ENCODE measurements around the gene PPIF. TPM values are rescaled to one million over a fixed set of nuclear protein-coding genes. Genes with fewer than 3 reads are reported as not detected.

PPIF gene
- total RNA-seq, 2 donors from 2014 or later, result 266 to 391 TPM

GRCh38 chr10:79391231-79392019 lies 44.2 kb downstream of the PPIF start:
- H3K4me1 Mint-ChIP-seq (ENCODE audit: low read depth in 2 of 2), result peaks cover 0 to 2% of the 10 kb centered on the region in 2 donors
- H3K36me3 Mint-ChIP-seq, result no peaks in the 10 kb centered on the region
- ATAC-seq (no peak), DNase-seq (ENCODE audit: low spot score) (no peak)
- no peaks in the 10 kb centered on the region for H3K9me3 Mint-ChIP-seq
- H3K4me3 Mint-ChIP-seq, result no peak overlapping the region
- H3K27me3 Mint-ChIP-seq, result no peaks in the 10 kb centered on the region
- no peak overlapping the region for H3K27ac Mint-ChIP-seq

GRCh38 chr10:79392020-79392398 lies 44.7 kb downstream of the PPIF start:
- Mint-ChIP-seq H3K36me3 (no peaks in the 10 kb centered on the region), H3K27me3 (no peaks in the 10 kb centered on the region), H3K4me1 (ENCODE audit: low read depth in 2 of 2) (peaks cover 0 to 2% of the 10 kb centered on the region in 2 donors), H3K9me3 (no peaks in the 10 kb centered on the region), H3K4me3 (no peak overlapping the region), H3K27ac (no peak overlapping the region)
- DNase-seq (ENCODE audit: low spot score) (no peak), ATAC-seq (no peak)

- H3K36me3 Mint-ChIP-seq, result no peaks in the 10 kb centered on the region
- ATAC-seq (no peak), DNase-seq (ENCODE audit: low spot score) (no peak)
- H3K27me3 Mint-ChIP-seq, result no peaks in the 10 kb centered on the region
- no peak overlapping the region for H3K27ac Mint-ChIP-seq
- no peak overlapping the region for H3K4me3 Mint-ChIP-seq
- no peaks in the 10 kb centered on the region for H3K9me3 Mint-ChIP-seq
- H3K4me1 Mint-ChIP-seq (ENCODE audit: low read depth in 2 of 2), result peaks cover 0 to 2% of the 10 kb centered on the region in 2 donors
These were observed 45.4 kb downstream of the PPIF start for GRCh38 chr10:79392506-79393176.

- no peak overlapping the region for H3K4me3 Mint-ChIP-seq
- ATAC-seq (no peak), DNase-seq (ENCODE audit: low spot score) (no peak)
- H3K9me3 Mint-ChIP-seq, result no peaks in the 10 kb centered on the region
- no peak overlapping the region for H3K27ac Mint-ChIP-seq
- no peaks in the 10 kb centered on the region for H3K36me3 Mint-ChIP-seq
- peaks cover 0 to 2% of the 10 kb centered on the region in 2 donors for H3K4me1 Mint-ChIP-seq (ENCODE audit: low read depth in 2 of 2)
- no peaks in the 10 kb centered on the region for H3K27me3 Mint-ChIP-seq
These were observed 46.1 kb downstream of the PPIF start for GRCh38 chr10:79393221-79393923.

DNA sequence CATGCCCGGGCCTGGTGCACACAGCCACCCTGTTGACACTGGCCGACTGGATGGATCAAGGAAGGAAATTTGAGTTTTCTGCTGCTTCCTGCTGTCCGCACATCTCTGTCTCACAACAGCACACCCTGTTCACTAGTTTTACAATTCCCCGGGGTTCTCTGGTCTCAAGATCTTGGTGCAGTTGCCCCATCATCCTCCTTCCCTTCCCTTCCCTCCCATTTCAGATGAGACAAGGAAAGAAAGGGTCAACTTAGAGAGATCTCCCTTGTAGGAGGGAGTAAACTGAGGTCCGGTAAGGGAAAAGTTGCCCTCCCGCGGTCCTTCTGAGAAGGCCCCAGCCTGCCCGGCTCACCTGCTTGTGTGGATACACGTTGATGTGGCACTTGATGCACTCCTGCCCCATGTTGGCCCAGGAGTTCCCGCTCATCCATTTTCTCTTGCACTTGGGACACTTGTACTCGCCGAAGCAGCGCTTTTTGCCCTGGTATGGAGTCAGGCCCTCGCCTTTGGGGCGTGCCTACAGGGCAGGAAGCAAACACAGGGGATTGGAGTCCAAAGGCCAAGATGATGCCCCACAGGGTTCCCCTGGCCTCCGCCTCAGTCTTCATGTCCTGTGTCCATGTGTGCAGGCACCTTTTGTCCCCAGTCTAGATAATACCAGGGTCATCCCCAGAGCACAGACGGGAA lies 46.8 kb downstream of the PPIF start:
- ATAC-seq (no peak), DNase-seq (ENCODE audit: low spot score) (no peak)
- Mint-ChIP-seq H3K4me3 (no peak overlapping the region), H3K36me3 (no peaks in the 10 kb centered on the region), H3K27me3 (no peaks in the 10 kb centered on the region), H3K27ac (no peak overlapping the region), H3K9me3 (no peaks in the 10 kb centered on the region), H3K4me1 (ENCODE audit: low read depth in 2 of 2) (peaks cover 0 to 2% of the 10 kb centered on the region in 2 donors)

GRCh38 chr10:79394664-79395063 lies 47.4 kb downstream of the PPIF start:
- ATAC-seq (no peak), DNase-seq (ENCODE audit: low spot score) (no peak)
- Mint-ChIP-seq H3K36me3 (no peaks in the 10 kb centered on the region), H3K27me3 (no peaks in the 10 kb centered on the region), H3K4me1 (ENCODE audit: low read depth in 2 of 2) (peaks cover 0 to 5% of the 10 kb centered on the region in 2 donors), H3K9me3 (no peaks in the 10 kb centered on the region), H3K4me3 (no peak overlapping the region), H3K27ac (no peak overlapping the region)

GRCh38 chr10:79396520-79396919 lies 49.3 kb downstream of the PPIF start:
- no peak overlapping the region for H3K27ac Mint-ChIP-seq
- no peaks in the 10 kb centered on the region for H3K36me3 Mint-ChIP-seq

GRCh38 chr10:79397051-79397450 lies 49.8 kb downstream of the PPIF start:
- no peak for DNase-seq (ENCODE audit: low spot score)
- Mint-ChIP-seq H3K9me3 (no peaks in the 10 kb centered on the region), H3K27ac (no peak overlapping the region), H3K4me3 (no peak overlapping the region), H3K27me3 (no peaks in the 10 kb centered on the region), H3K36me3 (no peaks in the 10 kb centered on the region), H3K4me1 (ENCODE audit: low read depth in 2 of 2) (peaks cover 0 to 2% of the 10 kb centered on the region in 2 donors)
- no peak for ATAC-seq

More at GRCh38 chr10:79396520-79396919, 49.3 kb downstream of the PPIF start:
- H3K9me3 Mint-ChIP-seq, result no peaks in the 10 kb centered on the region
- ATAC-seq, result no peak
- H3K27me3 Mint-ChIP-seq, result no peaks in the 10 kb centered on the region
- DNase-seq (ENCODE audit: low spot score), result no peak
- H3K4me1 Mint-ChIP-seq (ENCODE audit: low read depth in 2 of 2), result peaks cover 0 to 2% of the 10 kb centered on the region in 2 donors
- H3K4me3 Mint-ChIP-seq, result no peak overlapping the region

DNA sequence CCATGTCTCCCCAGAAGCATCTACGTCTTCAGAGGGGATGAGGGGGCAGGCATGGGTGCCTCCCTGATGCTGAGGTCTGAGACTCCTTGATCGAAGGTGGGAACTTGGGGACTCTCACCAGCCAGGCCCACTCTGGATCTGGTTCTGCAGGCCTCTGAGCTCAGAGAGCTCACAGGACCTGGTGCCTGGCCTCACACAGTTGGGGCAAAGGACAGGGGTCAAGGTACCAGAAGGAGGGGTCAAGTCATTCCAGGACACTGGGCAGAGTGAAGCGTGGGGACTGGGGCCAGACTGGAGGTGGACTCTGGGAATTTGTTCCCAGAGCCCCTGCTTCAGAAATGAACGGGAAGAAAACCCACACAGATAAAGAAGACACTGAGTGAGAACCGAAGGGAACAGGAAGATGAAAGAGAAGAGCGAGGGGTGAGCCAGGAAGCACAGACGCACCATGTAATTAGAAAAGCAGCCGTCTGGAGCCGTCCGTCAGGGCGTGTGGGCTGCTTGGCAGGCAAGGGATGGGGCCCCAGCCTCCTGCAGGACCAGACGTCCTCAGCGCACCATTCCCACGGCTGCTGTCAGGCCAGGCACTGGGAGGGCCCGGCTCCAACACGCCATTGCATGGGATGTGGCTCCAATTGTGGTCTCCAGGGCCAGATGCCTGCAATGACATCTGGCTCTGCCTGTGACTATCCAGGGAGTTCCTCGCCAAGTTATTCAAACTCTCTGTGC lies 50.5 kb downstream of the PPIF start:
- Mint-ChIP-seq H3K4me3 (no peak overlapping the region), H3K4me1 (ENCODE audit: low read depth in 2 of 2) (peaks cover 0 to 3% of the 10 kb centered on the region in 2 donors), H3K27me3 (no peaks in the 10 kb centered on the region), H3K36me3 (no peaks in the 10 kb centered on the region), H3K9me3 (no peaks in the 10 kb centered on the region), H3K27ac (no peak overlapping the region)
- ATAC-seq (peak in 1 of 2 donors; percentile 7), DNase-seq (ENCODE audit: low spot score) (no peak)

DNA sequence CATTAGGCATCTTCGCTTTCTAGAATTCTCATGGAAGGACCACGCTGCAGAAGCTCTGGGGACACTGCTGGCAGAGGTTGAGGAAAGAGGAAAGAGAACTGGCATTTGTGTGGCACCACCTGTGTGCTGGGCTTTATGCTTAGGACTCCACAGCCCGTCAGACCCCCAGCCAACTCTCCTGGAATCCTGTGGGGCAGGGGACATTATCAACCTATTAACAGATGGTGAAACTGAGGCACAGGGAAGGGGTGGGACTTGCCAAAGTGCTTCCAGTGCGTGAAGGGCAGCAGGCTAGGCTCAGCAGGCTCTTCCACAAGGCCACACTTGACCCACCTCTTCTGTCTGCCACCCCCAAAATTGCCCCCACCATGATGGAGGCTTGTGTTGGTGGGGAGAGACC lies 51.4 kb downstream of the PPIF start:
- no peak overlapping the region for H3K4me3 Mint-ChIP-seq
- H3K27me3 Mint-ChIP-seq, result no peaks in the 10 kb centered on the region
- ATAC-seq (no peak), DNase-seq (ENCODE audit: low spot score) (no peak)
- no peak overlapping the region for H3K27ac Mint-ChIP-seq
- no peaks in the 10 kb centered on the region for H3K36me3 Mint-ChIP-seq
- H3K9me3 Mint-ChIP-seq, result no peaks in the 10 kb centered on the region
- peaks cover 0 to 8% of the 10 kb centered on the region in 2 donors for H3K4me1 Mint-ChIP-seq (ENCODE audit: low read depth in 2 of 2)

DNA sequence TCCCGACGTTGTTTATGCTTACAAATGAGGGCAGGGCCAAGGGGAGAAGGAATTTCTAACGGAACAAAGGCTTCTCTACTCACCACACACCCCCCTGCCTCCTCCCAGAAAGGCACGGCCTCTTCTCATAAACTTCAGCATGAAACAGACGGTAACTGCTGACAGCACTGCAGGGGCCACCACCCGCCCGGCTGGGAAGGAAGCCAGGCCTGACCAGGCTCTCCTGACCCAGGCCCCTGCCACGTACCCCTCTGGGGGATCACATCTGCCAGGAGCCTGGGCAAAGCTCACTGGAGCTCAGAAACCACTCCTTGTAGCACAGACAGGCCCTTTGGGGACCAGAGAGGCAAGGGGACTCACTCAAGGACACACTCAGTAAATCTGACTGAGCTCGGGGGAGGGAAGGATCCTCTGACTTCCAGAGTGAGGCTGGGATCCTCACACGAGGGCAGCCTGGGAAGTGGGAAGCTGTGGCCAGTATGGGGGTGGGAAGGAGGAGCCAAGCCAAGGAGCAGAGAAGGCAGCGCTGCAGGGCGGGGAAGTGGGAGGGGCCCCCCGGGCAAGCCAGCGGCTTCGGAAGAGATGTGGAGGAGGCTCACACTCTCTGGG lies 52.1 kb downstream of the PPIF start:
- Mint-ChIP-seq H3K36me3 (no peaks in the 10 kb centered on the region), H3K4me1 (ENCODE audit: low read depth in 2 of 2) (peaks cover 0 to 8% of the 10 kb centered on the region in 2 donors), H3K9me3 (no peaks in the 10 kb centered on the region), H3K4me3 (no peak overlapping the region), H3K27me3 (no peaks in the 10 kb centered on the region), H3K27ac (no peak overlapping the region)
- no peak for ATAC-seq
- no peak for DNase-seq (ENCODE audit: low spot score)

DNA sequence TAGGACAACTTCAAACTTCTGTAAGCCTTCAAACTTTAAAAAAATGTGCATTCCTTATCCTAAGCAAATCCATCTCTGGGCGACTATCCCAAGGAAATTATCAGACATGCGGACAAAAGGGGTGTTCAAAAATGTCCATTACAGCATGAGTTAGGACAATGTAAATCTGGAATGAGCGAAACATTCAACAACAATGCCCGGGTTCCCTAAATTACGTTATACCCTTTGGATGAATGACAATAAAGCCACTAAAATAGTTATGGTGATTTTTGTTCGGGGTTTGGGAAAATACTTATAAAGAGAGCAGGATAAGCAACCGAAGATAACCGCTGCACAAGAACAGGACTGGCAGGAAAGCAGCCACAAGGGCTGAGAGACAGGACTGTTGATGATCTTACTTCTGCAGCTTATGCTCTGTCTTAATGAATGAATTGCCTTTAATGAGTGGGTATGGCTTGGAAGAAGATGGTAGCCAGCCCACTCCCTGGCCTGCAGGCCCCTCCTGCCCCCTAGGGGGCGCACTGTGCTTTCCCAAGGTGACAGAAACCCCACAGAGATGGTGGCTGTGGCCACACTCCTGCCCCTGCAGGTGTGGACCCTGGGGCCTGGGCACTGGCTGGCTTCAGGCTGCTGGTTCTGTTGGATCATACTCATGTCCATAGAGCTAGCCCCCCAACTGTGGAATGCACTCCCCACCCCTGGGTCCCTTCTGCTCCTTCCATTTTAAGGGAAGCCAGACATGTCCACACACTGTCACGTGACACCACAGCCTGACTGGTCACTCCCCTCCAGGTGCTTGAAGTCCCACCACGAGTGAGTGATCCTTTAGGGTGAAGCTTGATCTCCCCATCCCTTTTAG lies 53.1 kb downstream of the PPIF start:
- no peak overlapping the region for H3K4me3 Mint-ChIP-seq
- H3K9me3 Mint-ChIP-seq, result no peaks in the 10 kb centered on the region
- peaks cover 0 to 13% of the 10 kb centered on the region in 2 donors for H3K4me1 Mint-ChIP-seq (ENCODE audit: low read depth in 2 of 2)
- H3K36me3 Mint-ChIP-seq, result no peaks in the 10 kb centered on the region
- no peak for DNase-seq (ENCODE audit: low spot score)
- ATAC-seq, result peak; percentile 44 to 69
- no peaks in the 10 kb centered on the region for H3K27me3 Mint-ChIP-seq
- no peak overlapping the region for H3K27ac Mint-ChIP-seq

All from natural killer cell treated with Interleukin-12 subunit alpha and Interleukin-12 subunit beta and Interleukin-15 and Interleukin-18, amount 100 ng/mL, for 72 hours (primary cell).